Mesenteric fat pad (tissue), 1 donor: ENCODE data around the gene PFN1. TPM values are rescaled to one million over a fixed set of nuclear protein-coding genes. Genes with fewer than 3 reads are reported as not detected.

Experiments
- DNase-seq: peaks from one replicate; pipeline ENCODE4 v3.0.0-alpha.2; 2020; ENCODE audit warnings: low spot score
- microRNA-seq: library from miRNA; unstranded; fragments of <30 nt; microRNA quantifications from one replicate; pipeline ENCODE4 v1.2.0, GENCODE V29; 2020; ENCODE audit warnings: borderline number of aligned reads
- total RNA-seq: library from RNA; stranded (reverse); fragmentation: NEBNext Ultra II Directional; extraction: Animal tissue kit (Norgen Biotek cat#: 25700); gene quantifications from one replicate; pipeline ENCODE4 v1.2.1, GENCODE V29; 2021
- donor health status: DM: yes; HTN: yes; CAD: no.

The PFN1 gene
- total RNA-seq, 1 donor from 2014 or later, result 575 TPM

DNA sequence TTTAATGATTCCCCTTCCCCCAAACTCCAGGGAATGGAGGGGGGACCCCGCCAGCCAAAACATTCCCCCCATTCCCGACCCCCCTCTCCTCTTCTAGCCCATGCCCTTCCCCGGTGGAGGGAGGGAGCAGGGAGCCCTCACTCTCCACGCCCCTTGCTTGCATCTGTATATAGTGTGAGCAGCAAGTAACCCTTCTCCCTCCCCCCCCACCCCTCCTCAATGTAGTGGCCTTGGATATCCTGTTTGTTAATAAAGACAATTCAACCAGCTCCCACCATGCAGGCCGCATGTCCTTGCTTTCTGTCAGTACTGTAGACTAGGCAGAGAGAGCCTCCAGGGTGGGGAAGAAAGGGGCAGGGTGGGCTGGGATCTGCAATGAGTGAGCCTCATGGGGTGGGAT is 50.5 kb downstream of the PFN1 start:
- DNase-seq, result no peak

DNA sequence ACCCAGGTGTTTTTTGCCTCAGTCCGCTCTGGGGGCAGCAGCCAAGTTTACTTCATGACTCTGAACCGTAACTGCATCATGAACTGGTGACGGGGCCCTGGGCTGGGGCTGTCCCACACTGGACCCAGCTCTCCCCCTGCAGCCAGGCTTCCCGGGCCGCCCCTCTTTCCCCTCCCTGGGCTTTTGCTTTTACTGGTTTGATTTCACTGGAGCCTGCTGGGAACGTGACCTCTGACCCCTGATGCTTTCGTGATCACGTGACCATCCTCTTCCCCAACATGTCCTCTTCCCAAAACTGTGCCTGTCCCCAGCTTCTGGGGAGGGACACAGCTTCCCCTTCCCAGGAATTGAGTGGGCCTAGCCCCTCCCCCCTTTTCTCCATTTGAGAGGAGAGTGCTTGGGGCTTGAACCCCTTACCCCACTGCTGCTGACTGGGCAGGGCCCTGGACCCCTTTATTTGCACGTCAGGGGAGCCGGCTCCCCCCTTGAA is 51.1 kb downstream of the PFN1 start:
- DNase-seq, result no peak

DNA sequence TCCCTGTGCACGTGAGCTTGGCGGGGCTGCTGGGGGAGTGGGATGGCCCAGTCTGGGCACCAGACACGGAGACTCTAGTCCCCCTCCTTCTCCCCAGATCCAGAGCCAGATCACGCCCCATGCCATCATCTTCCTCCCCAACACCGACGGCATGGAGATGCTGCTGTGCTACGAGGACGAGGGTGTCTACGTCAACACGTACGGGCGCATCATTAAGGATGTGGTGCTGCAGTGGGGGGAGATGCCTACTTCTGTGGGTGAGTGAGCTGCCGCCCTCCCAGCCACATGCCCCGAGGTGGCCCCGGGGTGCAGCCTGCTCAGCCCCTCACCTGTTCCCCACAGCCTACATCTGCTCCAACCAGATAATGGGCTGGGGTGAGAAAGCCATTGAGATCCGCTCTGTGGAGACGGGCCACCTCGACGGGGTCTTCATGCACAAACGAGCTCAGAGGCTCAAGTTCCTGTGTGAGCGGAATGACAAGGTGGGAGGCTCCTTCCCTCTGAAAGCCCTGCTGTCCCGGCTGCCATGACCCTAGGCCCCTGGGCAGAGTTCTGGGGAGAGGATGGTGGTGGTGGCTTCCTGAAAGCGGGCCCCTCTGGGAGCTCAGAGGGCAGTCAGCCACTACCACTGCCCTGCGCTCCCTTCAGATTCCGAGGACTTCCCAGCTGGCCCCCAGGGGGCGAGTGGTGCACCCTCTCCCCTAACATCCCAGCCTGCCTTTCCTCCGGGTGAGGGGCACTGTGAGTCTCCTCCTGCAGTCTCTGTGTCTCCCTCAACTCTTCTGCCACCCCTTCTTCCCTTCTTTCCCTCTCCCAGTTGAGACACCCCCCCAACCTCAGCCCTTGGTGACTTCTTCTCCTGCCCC is 51.8 kb downstream of the PFN1 start:
- DNase-seq, result no peak

DNA sequence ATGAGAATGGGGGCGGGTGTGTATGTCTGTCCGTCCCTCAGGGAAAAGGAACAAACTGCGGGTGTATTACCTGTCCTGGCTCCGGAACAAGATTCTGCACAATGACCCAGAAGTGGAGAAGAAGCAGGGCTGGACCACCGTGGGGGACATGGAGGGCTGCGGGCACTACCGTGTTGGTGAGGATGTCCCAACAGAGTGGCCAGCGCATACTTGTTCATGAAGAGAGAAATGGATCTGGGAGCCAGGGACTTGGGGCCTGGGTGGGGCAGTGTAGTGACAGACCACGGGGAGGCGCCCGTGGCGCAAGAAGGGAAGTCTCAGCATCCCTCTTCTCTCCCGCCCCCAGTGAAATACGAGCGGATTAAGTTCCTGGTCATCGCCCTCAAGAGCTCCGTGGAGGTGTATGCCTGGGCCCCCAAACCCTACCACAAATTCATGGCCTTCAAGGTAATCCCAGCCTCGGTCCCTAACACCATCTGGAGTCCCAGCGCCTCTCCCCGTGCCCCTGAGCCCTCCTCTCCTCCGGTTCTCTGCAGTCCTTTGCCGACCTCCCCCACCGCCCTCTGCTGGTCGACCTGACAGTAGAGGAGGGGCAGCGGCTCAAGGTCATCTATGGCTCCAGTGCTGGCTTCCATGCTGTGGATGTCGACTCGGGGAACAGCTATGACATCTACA is 52.5 kb downstream of the PFN1 start:
- no peak for DNase-seq

Small RNA genes within 50 kb of the gene (microRNA-seq; reads per million reads assigned to microRNA genes)
- not detected for gene MIR6864
- not detected for gene MIR6865

Other genes with a start within 250 kb of the PFN1 start
- 29.3 TPM for gene PELP1, start 244.4 kb downstream of the PFN1 start, total RNA-seq
- gene ARRB2, start 237.9 kb downstream of the PFN1 start, total RNA-seq, result 131 TPM
- 16.1 TPM for gene MED11, start 217.1 kb downstream of the PFN1 start, total RNA-seq
- gene ZMYND15, start 208.7 kb downstream of the PFN1 start, total RNA-seq, result 2.9 TPM
- 51.3 TPM for gene CXCL16, start 208.6 kb downstream of the PFN1 start, total RNA-seq
- gene TM4SF5, start 176.6 kb downstream of the PFN1 start, total RNA-seq, result not detected
- 6.9 TPM for gene VMO1, start 162.2 kb downstream of the PFN1 start, total RNA-seq
- gene GLTPD2, start 159.6 kb downstream of the PFN1 start, total RNA-seq, result not detected
- gene PSMB6, start 152.4 kb downstream of the PFN1 start, total RNA-seq, result 109 TPM
- gene PLD2, start 141.4 kb downstream of the PFN1 start, total RNA-seq, result 22.8 TPM
- 60.3 TPM for gene MINK1, start 115.2 kb downstream of the PFN1 start, total RNA-seq
- 3.0 TPM for gene C17orf107, start 49.0 kb downstream of the PFN1 start, total RNA-seq
- gene CHRNE, start 45.4 kb downstream of the PFN1 start, total RNA-seq, result 1.6 TPM
- not detected for gene GP1BA, start 16.3 kb downstream of the PFN1 start, total RNA-seq
- gene SLC25A11, start 8.5 kb downstream of the PFN1 start, total RNA-seq, result 50.0 TPM
- gene RNF167, start 8.3 kb downstream of the PFN1 start, total RNA-seq, result 63.3 TPM
- gene ENO3, start 2.6 kb upstream of the PFN1 start, total RNA-seq, result 4.0 TPM
- 55.5 TPM for gene SPAG7, start 19.3 kb upstream of the PFN1 start, total RNA-seq
- gene CAMTA2, start 39.1 kb upstream of the PFN1 start, total RNA-seq, result 53.8 TPM
- 0.71 TPM for gene INCA1, start 49.0 kb upstream of the PFN1 start, total RNA-seq
- gene KIF1C, start 49.4 kb upstream of the PFN1 start, total RNA-seq, result 213 TPM
- 0.22 TPM for gene SLC52A1, start 86.9 kb upstream of the PFN1 start, total RNA-seq
- 4.2 TPM for gene ZFP3, start 129.9 kb upstream of the PFN1 start, total RNA-seq
- gene ZNF232, start 163.3 kb upstream of the PFN1 start, total RNA-seq, result 4.6 TPM
- 0.26 TPM for gene USP6, start 167.5 kb upstream of the PFN1 start, total RNA-seq
- 2.8 TPM for gene ZNF594, start 243.3 kb upstream of the PFN1 start, total RNA-seq